GM12872 (cell line): Measurements from ENCODE around the gene EXT2.

Source experiments
- TF ChIP-seq, protein P1 (sequence below): IDR thresholded peaks from 3 replicates; pipeline ENCODE4 v1.5.1; 2011; ENCODE audit warnings: low read depth, mild to moderate bottlenecking, low read length, moderate library complexity; ENCODE audit not compliant: insufficient read depth

Gene EXT2

GRCh38 chr11:44120169-44120568 lies 24.7 kb downstream of the EXT2 start:
- TF ChIP-seq, protein P1, sequence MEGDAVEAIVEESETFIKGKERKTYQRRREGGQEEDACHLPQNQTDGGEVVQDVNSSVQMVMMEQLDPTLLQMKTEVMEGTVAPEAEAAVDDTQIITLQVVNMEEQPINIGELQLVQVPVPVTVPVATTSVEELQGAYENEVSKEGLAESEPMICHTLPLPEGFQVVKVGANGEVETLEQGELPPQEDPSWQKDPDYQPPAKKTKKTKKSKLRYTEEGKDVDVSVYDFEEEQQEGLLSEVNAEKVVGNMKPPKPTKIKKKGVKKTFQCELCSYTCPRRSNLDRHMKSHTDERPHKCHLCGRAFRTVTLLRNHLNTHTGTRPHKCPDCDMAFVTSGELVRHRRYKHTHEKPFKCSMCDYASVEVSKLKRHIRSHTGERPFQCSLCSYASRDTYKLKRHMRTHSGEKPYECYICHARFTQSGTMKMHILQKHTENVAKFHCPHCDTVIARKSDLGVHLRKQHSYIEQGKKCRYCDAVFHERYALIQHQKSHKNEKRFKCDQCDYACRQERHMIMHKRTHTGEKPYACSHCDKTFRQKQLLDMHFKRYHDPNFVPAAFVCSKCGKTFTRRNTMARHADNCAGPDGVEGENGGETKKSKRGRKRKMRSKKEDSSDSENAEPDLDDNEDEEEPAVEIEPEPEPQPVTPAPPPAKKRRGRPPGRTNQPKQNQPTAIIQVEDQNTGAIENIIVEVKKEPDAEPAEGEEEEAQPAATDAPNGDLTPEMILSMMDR, result peak; percentile 21; the same call in 1 of the 3 replicates

- TF ChIP-seq, protein P1, result no peak
These were observed 30.1 kb downstream of the EXT2 start for GRCh38 chr11:44125598-44125997.

DNA sequence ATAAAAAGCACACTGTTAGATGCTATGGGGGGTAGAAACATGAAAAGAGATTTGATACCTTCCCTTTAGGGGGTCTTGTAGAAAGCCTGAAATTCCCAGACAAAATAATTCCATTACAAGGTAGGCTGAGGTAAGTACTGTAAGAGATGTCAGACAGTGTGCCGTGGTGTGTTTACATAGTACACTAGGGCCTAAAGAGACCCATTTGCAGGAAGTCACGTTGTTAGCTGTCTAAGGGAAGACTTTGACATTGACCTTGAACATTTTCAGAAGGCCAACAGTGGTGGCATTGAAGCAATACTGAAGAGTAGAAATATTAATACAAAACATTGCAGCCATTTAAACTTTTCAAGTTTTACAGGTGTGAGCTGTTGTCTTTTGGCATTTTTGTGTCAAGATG lies 30.8 kb downstream of the EXT2 start:
- TF ChIP-seq, protein P1, result no peak

- TF ChIP-seq, protein P1, result no peak
These were observed 31.7 kb downstream of the EXT2 start for GRCh38 chr11:44127130-44127529.

DNA sequence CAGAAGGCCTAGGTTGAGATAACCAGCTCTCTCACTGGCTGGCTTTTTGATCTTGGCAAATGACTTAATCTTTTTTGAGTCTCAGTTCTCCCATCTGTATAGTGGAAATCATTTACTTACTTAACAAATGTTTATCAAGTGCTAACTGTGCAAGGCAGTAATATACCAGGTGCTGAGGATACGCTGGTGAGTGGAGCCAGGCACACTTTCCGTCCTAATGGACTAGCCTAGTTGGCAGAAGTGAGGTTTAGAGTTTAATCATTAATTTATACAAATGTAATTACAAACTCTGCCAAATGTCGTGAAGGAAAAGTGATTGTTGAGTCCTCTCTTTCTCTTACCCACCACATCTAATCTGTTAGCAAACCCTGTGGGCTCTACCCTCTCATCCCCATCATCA lies 33.3 kb downstream of the EXT2 start:
- TF ChIP-seq, protein P1, result no peak

DNA sequence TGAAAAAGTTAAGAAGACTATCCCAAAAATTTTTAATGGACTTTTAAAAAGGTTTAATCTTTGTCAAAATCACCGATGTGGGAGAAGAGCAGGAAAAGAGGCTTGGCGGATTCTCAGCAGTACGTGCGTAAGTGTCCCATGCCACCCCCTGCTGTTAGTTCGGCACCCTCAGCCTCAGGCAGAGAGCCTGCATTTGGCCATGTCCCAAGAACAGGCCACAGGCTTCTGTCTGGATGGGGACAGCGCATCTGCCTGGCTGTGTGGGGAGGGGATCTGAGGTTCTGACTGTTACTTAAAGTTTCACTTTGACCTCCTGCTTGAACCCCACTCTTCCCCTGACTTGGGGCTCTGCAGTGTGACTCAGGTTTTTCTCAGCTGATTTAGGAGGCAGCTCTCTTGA lies 35.3 kb downstream of the EXT2 start:
- TF ChIP-seq, protein P1, result no peak

- TF ChIP-seq, protein P1, result peak; percentile 64
These were observed 38.0 kb downstream of the EXT2 start for GRCh38 chr11:44133335-44133946.
